Kidney epithelial cell (primary cell): ENCODE results near the gene TRA2A. TPM values are rescaled to one million over a fixed set of nuclear protein-coding genes. Genes with fewer than 3 reads are reported as not detected.

ENCODE experiments used
- DNase-seq: peaks from one replicate; pipeline ENCODE4 v3.0.0-alpha.2; 2010; ENCODE audit warnings: low read depth
- H3K27me3 ChIP-seq: 2 replicates; pipeline ENCODE4 v1.6.0; 2011; ENCODE audit warnings: low read length; ENCODE audit not compliant: control insufficient read depth, insufficient read depth
- H3K36me3 ChIP-seq: 2 replicates; pipeline ENCODE4 v1.5.1; 2011; ENCODE audit warnings: low read length; ENCODE audit not compliant: control insufficient read depth, insufficient read depth
- H3K4me3 ChIP-seq: 2 replicates; pipeline ENCODE4 v1.5.1; 2011; ENCODE audit warnings: low read depth, mild to moderate bottlenecking, control low read depth, low read length
- total RNA-seq: library from RNA; depleted of rRNA; stranded (reverse); fragments of >200 nt; gene quantifications from 2 replicates; pipeline ENCODE4 v1.2.3, GENCODE V29; 2015
- TF ChIP-seq, protein P1 (sequence below): IDR thresholded peaks from 2 replicates; pipeline ENCODE4 v1.5.1; 2011; ENCODE audit warnings: mild to moderate bottlenecking, moderate library complexity, low read length, control low read depth, inconsistent platforms; ENCODE audit not compliant: insufficient read depth, poor library complexity, severe bottlenecking

Gene TRA2A
- total RNA-seq, 1 donor from 2014 or later = 36.9 TPM

DNA sequence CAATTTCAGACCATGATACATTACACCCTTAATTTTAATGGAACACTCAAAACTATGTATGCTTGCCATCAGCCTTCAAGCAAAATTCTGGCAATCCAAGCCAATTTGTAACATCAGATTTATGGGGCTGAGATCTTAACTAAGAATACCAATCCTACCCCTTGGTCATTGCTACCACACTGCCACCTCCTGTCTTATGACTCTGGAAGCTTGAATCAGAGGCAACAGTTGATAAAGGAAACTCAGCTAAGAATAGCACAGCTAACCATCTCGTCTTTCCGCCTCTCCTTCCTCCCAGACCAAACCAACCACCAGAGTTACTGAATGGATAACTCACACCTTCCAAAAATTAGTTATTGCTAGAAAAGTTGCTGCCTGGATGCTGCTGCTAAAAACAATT, 68.9 kb downstream of the TRA2A start:
- TF ChIP-seq, protein P1, sequence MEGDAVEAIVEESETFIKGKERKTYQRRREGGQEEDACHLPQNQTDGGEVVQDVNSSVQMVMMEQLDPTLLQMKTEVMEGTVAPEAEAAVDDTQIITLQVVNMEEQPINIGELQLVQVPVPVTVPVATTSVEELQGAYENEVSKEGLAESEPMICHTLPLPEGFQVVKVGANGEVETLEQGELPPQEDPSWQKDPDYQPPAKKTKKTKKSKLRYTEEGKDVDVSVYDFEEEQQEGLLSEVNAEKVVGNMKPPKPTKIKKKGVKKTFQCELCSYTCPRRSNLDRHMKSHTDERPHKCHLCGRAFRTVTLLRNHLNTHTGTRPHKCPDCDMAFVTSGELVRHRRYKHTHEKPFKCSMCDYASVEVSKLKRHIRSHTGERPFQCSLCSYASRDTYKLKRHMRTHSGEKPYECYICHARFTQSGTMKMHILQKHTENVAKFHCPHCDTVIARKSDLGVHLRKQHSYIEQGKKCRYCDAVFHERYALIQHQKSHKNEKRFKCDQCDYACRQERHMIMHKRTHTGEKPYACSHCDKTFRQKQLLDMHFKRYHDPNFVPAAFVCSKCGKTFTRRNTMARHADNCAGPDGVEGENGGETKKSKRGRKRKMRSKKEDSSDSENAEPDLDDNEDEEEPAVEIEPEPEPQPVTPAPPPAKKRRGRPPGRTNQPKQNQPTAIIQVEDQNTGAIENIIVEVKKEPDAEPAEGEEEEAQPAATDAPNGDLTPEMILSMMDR = peak; percentile 29
- DNase-seq = no peak
- H3K36me3 ChIP-seq = no peaks in the 10 kb centered on the region
- H3K4me3 ChIP-seq = no peak overlapping the region
- H3K27me3 ChIP-seq = no peaks in the 10 kb centered on the region

DNA sequence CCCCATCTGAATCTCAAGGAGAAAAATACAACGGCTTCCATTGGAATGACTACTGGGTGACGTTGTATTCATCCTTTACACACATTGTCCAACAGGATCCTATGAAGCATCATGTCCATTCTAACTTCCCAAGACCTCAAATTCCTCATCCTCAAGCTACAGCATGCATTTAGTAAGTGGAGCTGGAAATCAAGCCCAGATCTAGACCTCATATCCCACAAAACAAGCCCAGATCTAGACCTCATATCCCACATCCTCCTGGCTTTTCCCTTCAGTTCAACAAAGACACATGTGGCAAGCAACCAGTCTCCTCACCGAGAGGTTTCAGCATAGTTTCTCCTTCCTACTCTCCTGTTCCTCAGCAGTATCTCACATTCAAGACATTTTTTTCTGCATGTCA, 73.7 kb downstream of the TRA2A start:
- no peaks in the 10 kb centered on the region for H3K36me3 ChIP-seq
- TF ChIP-seq, protein P1 = no peak
- DNase-seq = no peak
- H3K4me3 ChIP-seq = no peak overlapping the region
- H3K27me3 ChIP-seq = no peaks in the 10 kb centered on the region

DNA sequence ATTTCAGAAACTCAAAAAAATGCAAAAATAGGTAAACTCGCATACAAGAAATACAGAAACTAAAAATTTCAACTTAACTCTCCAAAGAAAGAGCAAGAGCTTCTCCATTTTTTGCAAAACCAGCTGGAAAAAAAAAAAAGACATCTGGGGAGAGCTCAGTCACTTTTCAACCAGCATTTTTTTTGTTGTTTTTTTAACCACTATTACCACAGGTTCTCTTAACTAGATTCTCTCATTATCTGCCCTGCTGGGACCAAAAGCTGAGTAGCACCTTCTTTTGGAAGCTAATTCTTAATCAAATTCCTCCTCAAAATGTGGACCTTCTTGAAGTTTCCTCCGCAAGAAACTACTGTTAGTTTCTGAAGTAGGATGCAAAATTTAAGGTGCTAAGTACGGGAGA, 75.7 kb downstream of the TRA2A start:
- DNase-seq = no peak
- Histone ChIP-seq H3K27me3 (no peaks in the 10 kb centered on the region), H3K36me3 (no peaks in the 10 kb centered on the region), H3K4me3 (no peak overlapping the region)
- TF ChIP-seq, protein P1 = no peak

DNA sequence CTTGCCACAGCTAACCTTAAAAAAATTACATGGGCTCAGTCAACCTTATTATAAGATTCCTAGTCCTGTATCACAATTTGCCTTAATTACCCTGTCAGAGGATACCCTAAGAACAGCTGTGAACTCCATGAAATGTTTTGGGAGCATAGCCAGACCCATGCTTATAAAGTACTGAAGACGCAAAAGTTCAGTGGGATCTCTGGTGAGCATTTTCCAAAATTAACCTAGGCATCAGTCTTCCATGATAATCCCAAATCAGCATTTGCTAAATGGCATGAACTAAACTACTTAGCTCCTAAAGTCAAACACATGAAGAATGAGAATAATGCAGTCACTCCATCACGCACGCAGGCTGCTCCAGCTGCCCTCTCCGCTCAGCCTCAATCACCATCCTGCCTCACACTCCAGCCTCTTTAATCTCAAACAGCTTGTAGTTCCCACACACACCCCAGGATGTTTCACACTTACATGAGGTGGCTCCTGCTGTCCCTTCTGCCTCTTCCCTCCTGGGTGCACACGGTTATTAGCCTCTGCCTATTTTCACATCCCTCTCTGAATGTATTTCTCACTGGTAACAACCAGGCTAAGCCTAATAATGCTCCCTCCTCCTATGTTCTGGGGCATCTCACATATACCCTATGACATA, 76.8 kb downstream of the TRA2A start:
- TF ChIP-seq, protein P1 = no peak
- no peak overlapping the region for H3K4me3 ChIP-seq
- no peak for DNase-seq
- no peaks in the 10 kb centered on the region for H3K27me3 ChIP-seq
- H3K36me3 ChIP-seq = no peaks in the 10 kb centered on the region

Other genes with a start within 250 kb of the TRA2A start
- gene MALSU1, start 232.6 kb downstream of the TRA2A start, total RNA-seq = 50.9 and 58.5 TPM in 2 replicates
- gene IGF2BP3, start 61.5 kb downstream of the TRA2A start, total RNA-seq = 44.0 TPM in 2 replicates
- gene CCDC126, start 65.4 kb upstream of the TRA2A start, total RNA-seq = 14.2 and 18.0 TPM in 2 replicates
- 14.2 and 15.5 TPM in 2 replicates for gene FAM221A, start 148.2 kb upstream of the TRA2A start, total RNA-seq
- gene STK31, start 178.2 kb upstream of the TRA2A start, total RNA-seq = 0.58 and 0.89 TPM in 2 replicates